SH-SY5Y (cell line): Measurements from ENCODE around the gene ZMIZ1.

ENCODE experiments used
- GATA2 ChIP-seq: IDR thresholded peaks from 2 replicates; pipeline ENCODE4 v1.6.1; 2011; ENCODE audit warnings: mild to moderate bottlenecking, low read depth, low read length
- GATA3 ChIP-seq: IDR thresholded peaks from 2 replicates; pipeline ENCODE4 v1.6.1; 2011; ENCODE audit warnings: low read depth, mild to moderate bottlenecking, low read length, moderate library complexity

The ZMIZ1 gene

DNA sequence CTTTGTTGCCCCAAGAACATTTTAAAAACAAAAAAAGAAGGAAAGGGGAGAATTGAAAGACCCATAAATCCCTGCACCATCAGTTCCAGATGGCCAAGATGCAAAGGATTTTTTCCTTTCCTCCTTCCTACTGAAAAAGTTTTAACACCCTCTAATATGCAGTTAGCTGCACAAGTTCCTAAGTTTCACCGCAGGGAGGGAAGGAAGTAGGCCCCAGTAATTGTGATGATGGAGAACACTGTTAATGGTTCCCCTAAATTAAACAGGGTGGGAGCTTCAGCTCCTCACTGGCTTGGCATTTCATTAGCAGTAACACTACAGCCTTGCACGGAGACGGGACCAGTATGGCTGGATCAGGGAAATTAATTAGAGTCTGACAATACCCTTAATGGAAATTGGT lies 214.8 kb downstream of the ZMIZ1 start:
- no peak for TF ChIP-seq GATA2
- TF ChIP-seq GATA3: no peak

DNA sequence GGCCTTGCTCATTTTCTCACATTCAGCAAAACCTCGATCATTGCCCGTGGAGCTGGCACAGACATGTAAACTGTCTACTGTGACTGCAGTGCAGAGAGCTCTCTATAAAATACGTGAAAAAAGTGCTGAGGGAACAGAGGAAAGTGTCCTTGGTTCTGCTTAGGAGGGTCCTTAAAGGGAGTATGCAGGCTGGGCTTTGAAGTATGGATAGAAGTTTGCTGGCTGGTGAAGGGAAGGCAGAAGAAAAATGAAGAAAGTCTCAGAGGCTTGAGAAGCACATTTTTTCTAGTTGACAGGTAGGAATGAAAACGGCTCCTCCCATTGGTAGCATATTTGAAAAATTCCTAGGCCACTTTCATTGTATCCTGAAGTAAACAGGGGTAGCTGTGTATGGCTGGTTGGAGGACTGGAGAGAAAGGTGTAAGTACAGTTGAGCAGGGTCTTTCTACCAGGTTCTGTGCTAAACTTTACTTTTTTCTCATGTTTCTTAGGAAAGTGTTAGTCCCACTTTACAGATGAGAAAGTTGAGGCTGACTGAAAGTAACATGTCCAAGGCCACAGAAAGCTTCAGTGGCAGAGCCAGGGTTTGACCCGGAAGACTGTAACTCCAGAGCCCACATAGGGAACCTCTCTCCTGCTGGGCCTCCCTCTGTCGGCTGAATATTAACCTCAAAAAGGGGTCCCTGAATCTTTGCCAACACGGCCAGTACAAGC lies 215.5 kb downstream of the ZMIZ1 start:
- TF ChIP-seq GATA3 (no peak), GATA2 (no peak)

DNA sequence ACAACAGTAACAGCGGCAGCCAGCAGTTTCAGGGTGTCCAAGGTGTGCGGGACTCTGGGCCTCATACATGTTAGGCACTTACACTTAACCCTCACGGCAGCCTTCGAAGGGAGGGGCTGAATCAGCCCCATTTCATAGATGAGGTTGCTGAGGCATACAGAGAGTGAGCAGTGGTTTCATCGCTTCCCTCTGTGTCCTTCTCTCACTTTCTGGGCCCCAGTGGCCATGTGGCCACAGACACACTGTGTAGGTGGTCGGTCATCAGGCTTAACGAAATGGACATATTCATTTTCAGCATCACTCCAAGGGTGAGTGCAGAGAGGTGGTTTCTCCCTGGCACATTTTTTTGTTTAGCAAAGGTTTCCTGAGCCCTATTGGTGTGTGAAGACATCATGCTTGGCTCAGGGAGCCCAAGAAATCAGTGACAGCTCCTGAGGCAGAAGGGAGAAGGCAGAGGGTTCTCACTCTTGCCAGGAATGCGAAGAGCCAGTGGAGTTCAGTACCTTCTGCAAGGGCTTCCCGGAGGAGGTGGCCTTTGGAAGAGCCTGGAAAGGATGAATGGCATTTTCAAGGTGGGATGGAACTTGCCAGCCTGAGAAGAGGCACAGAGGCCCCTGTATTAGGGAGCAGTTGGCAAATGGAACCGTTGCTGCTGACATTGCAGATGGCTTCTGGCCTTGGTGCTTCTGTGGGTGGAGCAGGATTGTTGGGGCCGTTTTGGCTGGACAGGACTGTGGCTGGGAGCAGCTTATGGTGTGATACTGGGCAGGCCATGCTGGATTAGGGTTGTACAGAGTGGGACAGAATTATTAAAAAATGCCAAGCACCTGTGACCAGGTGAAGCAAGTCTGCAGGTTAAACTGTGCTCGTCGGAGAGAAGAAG lies 216.8 kb downstream of the ZMIZ1 start:
- TF ChIP-seq GATA3 (no peak), GATA2 (no peak)

DNA sequence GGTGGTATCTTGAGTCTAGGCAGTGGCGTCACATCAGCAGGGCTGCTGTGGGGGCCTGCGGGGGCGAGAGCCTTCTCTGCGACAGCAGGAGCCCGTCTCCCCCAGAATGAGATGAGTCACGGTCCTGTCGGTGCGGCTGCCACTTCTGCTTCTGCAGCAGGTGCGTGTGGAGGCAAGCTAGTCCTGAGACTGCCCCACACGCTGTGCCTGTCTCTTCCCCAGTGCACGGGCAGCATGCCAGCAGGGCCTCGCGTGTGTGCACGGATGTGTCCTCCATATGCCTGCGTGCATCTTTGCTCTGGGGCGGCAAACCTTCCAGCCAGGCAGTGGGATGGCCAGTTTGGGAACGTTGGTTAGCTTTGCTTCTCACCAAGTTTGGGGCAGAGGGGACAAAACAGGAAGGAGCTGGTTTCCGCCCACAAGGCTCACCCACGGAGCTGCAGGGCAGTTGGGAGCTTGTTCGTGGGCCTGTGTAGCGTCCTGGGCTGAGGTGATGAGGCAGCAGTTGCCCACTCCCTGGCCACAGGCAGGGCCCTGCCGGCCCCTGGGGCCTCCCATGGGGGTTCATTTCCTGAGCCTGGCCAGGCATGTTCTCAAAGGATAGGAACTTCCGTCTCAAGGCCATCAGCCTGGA lies 217.7 kb downstream of the ZMIZ1 start:
- TF ChIP-seq GATA2 (no peak), GATA3 (no peak)

DNA sequence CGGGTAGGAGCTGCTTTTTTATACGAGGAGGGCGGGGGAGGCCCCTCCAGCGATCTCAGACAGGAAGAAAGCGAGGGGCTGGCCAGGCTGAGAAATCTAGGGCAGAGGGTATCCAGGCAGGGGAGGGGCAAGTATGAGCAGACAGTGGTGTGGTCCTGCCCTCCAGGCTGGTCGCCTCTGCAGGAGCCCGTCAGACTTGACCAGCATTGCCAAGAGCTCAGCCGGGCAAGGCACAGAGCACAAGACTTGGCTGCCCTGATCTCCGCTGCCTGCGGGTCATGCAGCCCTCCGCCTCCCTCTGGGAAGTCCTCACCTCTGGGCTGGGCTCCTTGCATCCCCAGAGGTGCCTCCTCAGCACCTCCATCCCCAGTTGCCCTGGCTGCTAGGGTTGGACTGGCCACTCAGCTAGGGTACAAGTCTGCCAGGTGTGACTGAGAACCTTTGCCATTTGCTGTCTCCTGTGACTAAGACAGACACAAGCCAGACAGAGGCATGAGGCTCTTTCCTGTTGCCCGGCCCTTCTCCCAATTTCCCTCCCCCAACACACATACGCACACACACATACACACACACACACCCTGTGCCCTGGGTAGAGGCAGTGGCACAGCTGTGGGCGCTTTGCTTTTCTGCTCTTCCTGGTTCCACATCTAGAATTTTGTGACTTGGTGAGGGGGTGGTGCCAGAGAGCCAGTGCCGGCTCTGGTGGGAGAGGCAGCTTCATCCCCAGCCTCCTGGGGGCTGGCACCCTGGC lies 219.4 kb downstream of the ZMIZ1 start:
- TF ChIP-seq GATA3: no peak
- no peak for TF ChIP-seq GATA2

DNA sequence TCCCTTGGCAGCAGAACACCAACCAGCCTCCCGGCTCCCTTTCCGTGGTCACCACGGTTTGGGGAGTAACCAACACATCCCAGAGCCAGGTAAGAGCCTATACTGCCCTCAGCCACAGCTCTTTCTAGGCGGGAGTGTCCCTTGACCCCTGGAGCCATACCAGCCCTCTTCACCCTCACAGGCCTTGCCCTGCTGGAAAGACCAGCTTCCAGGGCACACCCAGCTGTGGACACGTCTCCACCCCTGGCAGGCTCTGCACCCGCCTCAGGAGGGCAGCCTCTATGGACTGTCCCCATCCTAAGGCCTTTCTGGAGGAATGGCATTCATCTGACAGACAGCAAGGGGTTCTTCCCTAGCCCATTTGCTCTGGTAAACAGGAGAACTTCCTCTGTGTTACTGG lies 221.0 kb downstream of the ZMIZ1 start:
- TF ChIP-seq GATA3 (no peak), GATA2 (no peak)

DNA sequence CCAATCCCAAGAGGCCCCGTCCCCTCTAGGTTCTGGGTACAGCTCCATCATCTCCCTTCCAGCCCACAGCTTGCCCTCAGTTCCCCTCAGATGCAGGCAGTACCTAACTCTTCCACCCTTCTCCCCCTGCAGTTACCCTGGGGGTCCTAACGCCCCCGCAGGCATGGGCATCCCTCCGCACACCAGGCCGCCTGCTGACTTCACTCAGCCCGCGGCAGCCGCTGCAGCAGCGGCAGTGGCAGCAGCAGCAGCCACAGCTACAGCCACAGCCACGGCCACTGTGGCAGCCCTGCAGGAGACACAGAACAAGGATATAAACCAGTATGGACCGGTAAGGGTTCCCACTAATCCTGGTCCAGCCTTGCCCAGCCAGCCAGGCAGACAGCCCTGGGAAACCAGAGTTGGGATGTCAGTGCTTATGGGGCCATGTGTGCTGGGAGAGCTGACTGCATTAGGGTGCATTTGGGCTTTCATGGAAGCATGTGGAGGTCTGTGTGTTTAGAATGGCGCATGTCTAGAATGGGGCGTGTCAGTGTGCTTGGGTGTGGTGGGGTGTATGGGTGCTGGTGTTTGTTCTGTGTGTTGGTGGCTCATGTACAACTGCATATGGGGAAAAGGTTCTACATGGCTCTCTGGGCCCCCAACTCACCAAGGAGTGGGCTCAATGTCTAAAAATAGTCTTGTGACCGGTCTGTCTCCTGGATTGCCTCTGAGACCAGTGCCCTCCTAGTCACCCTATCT lies 223.4 kb downstream of the ZMIZ1 start:
- TF ChIP-seq GATA3 (no peak), GATA2 (no peak)

DNA sequence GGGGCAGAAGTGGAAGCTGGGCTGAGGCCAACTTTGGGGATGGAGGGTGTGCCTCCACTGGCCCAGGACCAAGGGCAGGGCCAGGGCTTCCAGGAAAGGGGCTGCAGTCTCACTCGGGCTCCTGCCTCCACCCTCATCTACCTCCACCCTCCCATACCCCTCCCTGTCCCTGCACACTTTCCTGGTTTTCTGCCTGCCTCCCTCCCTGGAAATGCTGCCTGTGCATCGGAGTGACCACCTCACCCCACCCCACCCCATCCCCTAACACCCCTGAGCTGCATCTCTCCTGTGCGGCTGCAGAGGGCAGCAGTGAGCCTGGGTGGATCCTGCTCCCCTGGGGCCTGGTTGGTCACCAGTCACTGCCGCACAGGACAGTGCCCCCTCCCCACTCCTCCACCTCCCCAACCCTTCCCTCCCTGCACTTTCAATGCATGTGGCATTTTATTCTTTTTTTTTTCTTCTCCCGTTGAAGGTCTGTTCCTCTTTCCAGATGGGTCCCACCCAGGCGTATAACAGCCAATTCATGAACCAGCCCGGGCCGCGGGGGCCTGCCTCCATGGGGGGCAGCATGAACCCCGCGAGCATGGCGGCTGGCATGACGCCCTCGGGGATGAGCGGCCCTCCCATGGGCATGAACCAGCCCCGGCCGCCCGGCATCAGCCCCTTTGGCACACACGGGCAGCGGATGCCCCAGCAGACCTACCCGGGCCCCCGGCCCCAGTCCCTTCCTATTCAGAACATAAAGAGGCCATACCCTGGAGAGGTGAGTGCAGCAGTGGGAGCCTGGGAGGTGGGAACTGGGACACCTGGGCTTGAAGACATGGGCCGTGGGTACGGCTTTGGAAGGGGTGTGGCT lies 224.4 kb downstream of the ZMIZ1 start:
- TF ChIP-seq GATA3 (no peak), GATA2 (no peak)

DNA sequence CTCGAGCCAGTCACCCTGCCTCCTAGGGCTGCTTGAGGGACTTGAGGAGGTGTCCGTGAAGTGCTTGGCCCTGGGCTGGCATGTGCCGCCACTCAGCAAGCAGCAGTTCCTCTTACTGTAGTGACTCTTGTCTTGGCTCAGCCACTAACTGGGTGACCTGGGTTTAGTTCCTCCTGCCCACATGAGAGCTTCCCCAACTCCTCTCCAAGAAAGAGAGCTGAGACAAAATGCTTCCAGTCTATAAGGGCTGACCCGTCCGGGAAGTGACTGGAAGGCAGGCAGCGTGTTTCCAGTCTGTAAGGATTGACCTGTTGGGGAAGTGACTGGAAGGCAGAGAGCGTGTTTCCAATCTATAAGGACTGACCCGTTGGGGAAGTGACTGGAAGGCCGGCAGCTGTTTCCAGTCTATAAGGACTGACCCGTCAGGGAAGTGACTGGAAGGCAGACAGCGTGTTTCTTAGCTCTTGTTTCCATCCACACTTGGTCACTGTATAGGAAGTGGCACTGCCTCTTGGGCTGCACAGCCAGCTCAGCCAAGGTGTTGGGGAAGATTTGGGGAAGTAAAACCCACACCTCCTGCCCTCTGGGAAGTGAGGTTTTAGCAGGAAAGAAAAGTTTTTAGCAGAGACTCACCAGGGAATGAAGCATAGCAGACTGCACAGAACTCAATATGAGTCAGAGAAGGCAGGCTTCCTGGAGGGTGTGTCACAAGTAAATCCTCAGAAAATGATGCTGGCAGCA lies 225.2 kb downstream of the ZMIZ1 start:
- no peak for TF ChIP-seq GATA3
- no peak for TF ChIP-seq GATA2

DNA sequence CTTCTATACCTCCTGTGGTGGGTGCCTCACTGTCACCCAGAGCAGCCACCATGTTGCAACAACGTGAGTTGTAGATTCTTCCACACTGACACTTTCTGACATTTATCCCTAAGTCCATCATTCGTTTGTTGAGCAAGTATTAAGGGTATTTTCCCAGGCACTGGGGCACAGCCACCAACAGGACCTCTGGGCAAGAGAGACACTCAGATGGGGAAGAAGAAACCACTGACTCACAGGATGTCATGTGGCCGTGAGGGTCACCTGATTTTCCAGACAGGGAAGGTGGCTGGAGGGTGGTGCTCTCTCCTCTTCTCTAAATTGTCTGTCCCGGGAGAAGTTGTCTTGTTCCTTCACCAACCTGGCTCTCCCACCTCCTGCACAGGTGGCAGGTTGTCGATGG lies 226.8 kb downstream of the ZMIZ1 start:
- TF ChIP-seq GATA2 (no peak), GATA3 (no peak)

DNA sequence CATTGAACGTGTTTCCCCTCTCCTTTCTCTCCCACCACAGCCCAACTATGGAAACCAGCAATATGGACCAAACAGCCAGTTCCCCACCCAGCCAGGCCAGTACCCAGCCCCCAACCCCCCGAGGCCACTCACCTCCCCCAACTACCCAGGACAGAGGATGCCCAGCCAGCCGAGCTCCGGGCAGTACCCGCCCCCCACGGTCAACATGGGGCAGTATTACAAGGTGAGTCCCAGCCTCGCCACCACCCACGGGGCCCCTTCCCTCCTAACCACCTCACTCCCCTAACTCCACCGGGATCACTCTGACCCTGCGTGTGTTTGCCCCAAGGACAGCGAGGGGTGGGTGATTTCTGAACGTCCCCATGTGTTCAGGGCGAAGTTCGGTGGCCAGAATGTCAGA lies 227.7 kb downstream of the ZMIZ1 start:
- TF ChIP-seq GATA3: no peak
- no peak for TF ChIP-seq GATA2

DNA sequence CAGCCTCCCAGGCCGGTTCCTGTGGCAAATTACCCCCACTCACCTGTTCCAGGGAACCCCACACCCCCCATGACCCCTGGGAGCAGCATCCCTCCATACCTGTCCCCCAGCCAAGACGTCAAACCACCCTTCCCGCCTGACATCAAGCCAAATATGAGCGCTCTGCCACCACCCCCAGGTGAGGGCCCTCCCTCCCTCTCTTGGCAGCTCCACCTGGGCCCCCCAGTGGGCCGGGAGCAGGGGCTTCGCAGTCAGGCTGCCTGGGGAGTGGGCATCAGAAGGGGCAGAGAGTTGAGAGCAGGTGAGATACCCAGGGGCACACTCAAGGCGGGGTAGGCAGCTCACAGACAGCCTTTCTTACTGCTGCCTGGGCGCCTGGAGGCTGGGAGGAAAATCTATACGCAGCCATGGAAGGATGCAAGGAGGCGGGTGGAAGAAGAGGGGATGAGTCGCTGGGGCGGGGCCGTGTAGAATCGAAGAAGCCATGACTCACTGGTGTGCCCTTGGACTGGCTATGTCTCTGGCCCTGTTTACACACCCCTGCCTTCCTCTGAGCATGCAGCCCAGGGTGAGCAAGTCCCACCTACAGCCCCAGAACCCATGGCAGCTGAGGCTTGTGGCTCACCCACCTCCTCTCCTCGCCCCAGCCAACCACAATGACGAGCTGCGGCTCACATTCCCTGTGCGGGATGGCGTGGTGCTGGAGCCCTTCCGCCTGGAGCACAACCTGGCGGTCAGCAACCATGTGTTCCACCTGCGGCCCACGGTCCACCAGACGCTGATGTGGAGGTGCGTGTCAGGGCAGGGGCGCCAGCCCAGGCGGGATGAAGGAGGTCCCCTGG lies 229.9 kb downstream of the ZMIZ1 start:
- TF ChIP-seq GATA3: no peak
